NB4 (cell line): ENCODE results near the gene CA12.

Experiments used
- CTCF ChIP-seq: IDR thresholded peaks from one replicate; pipeline ENCODE4 v1.5.1; 2012; ENCODE audit warnings: low read depth, low read length
- MYC ChIP-seq: IDR thresholded peaks from 2 replicates; pipeline ENCODE4 v1.6.1; 2011; ENCODE audit warnings: low read depth, low read length

- no peak for TF ChIP-seq MYC
- TF ChIP-seq CTCF = no peak
Measured at GRCh38 chr15:63334821-63335220, 46.8 kb downstream of the CA12 start.
